ENCODE results near the gene SPR. TPM values are rescaled to one million over a fixed set of nuclear protein-coding genes. Genes with fewer than 3 reads are reported as not detected.

The SPR gene
- total and polyA plus RNA-seq, 2 donors (not counting 1 experiment from before 2014, with no cell fraction given): 9.4 to 23.3 TPM

DNA sequence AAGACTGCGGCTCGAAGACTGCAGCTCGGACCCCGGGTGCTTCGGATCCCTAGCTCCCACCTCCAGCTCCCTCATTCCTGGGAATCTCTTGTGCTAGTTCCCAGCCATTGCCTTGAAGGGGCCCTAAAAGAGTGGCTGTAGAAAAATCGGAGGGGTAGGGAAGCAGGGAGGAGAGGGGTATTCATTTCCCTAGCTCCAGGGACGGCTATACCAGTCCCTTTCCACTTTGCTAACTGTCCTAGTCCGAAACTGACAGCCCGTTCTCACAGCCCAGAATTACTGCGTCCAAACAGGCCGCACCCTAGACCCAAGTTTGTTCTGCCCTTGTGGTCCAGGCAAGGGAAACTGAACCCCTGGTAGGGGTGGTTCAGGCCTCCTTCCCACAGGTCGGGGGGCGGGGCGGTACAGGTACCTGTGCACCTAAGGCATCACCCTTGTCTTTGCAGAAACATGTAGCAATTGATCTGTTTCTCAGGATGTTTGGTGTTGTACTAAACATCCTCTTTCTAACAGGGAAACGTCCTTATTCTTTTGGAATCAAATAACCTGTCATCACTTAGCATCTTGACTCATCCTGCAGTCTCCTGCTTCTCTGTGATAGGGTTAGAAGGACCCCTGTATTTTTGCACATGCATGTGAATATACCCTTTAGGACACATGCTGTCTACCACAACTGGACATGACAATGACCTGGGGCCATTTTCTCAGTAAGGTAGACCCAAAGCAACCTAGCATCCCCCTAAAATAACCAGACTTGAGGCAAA, 34.1 kb downstream of the SPR start:
- TF ChIP-seq, protein P1, sequence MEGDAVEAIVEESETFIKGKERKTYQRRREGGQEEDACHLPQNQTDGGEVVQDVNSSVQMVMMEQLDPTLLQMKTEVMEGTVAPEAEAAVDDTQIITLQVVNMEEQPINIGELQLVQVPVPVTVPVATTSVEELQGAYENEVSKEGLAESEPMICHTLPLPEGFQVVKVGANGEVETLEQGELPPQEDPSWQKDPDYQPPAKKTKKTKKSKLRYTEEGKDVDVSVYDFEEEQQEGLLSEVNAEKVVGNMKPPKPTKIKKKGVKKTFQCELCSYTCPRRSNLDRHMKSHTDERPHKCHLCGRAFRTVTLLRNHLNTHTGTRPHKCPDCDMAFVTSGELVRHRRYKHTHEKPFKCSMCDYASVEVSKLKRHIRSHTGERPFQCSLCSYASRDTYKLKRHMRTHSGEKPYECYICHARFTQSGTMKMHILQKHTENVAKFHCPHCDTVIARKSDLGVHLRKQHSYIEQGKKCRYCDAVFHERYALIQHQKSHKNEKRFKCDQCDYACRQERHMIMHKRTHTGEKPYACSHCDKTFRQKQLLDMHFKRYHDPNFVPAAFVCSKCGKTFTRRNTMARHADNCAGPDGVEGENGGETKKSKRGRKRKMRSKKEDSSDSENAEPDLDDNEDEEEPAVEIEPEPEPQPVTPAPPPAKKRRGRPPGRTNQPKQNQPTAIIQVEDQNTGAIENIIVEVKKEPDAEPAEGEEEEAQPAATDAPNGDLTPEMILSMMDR (conservative IDR thresholded peaks at IDR 0.05 in 1 of 2, IDR thresholded peaks at IDR 0.05 in 1 of 2; ENCODE audit: low read depth in 1 of 2, low read length in 2 of 2): no peak
- no peak for TF ChIP-seq EZH2 (IDR thresholded peaks at IDR 0.05; ENCODE audit: low read length, missing control alignments)
- Histone ChIP-seq H3K4me3 (replicated peaks in 1 of 4; ENCODE audit: control extremely low read depth in 1 of 4, insufficient read depth in 1 of 4, low read depth in 3 of 4, low read length in 4 of 4) (no peak overlapping the region), H3K4me2 (ENCODE audit: extremely low read depth, insufficient read depth, low read length) (no peak overlapping the region), H4K20me1 (ENCODE audit: control insufficient read depth, extremely low read depth, insufficient read depth, low read length) (no peaks in the 10 kb centered on the region), H3K9ac (ENCODE audit: insufficient read depth, low read length) (no peak overlapping the region), H3K27ac (ENCODE audit: insufficient read depth, low read length) (no peak overlapping the region), H3K36me3 (ENCODE audit: control insufficient read depth, insufficient read depth, low read length) (no peaks in the 10 kb centered on the region), H2AFZ (ENCODE audit: low read length) (no peak overlapping the region), H3K9me3 (ENCODE audit: control insufficient read depth, insufficient read depth, low read depth, low read length) (no peaks in the 10 kb centered on the region), H3K79me2 (ENCODE audit: control insufficient read depth, insufficient read depth, low read length) (no peaks in the 10 kb centered on the region), H3K4me1 (ENCODE audit: control insufficient read depth, extremely low read depth, insufficient read depth, low read length) (no peaks in the 10 kb centered on the region), H3K27me3 (ENCODE audit: control insufficient read depth, insufficient read depth, low read length) (peaks cover 90% of the 10 kb centered on the region)
- no peak for DNase-seq (ENCODE audit: low read depth in 2 of 2)

GRCh38 chr2:72921853-72922252, 34.6 kb downstream of the SPR start:
- Histone ChIP-seq H4K20me1 (ENCODE audit: control insufficient read depth, extremely low read depth, insufficient read depth, low read length) (no peaks in the 10 kb centered on the region), H3K4me3 (replicated peaks in 1 of 4; ENCODE audit: control extremely low read depth in 1 of 4, insufficient read depth in 1 of 4, low read depth in 3 of 4, low read length in 4 of 4) (no peak overlapping the region), H2AFZ (ENCODE audit: low read length) (no peak overlapping the region), H3K27me3 (ENCODE audit: control insufficient read depth, insufficient read depth, low read length) (peaks cover 90% of the 10 kb centered on the region), H3K4me2 (ENCODE audit: extremely low read depth, insufficient read depth, low read length) (no peak overlapping the region), H3K27ac (ENCODE audit: insufficient read depth, low read length) (no peak overlapping the region), H3K36me3 (ENCODE audit: control insufficient read depth, insufficient read depth, low read length) (no peaks in the 10 kb centered on the region), H3K4me1 (ENCODE audit: control insufficient read depth, extremely low read depth, insufficient read depth, low read length) (no peaks in the 10 kb centered on the region), H3K79me2 (ENCODE audit: control insufficient read depth, insufficient read depth, low read length) (no peaks in the 10 kb centered on the region), H3K9ac (ENCODE audit: insufficient read depth, low read length) (no peak overlapping the region), H3K9me3 (ENCODE audit: control insufficient read depth, insufficient read depth, low read depth, low read length) (no peaks in the 10 kb centered on the region)
- no peak for DNase-seq (ENCODE audit: low read depth in 2 of 2)
- TF ChIP-seq EZH2 (IDR thresholded peaks at IDR 0.05; ENCODE audit: low read length, missing control alignments): no peak
- TF ChIP-seq, protein P1 (conservative IDR thresholded peaks at IDR 0.05 in 1 of 2, IDR thresholded peaks at IDR 0.05 in 1 of 2; ENCODE audit: low read depth in 1 of 2, low read length in 2 of 2): no peak

GRCh38 chr2:72923833-72924352, 36.7 kb downstream of the SPR start:
- Histone ChIP-seq H3K27ac (ENCODE audit: insufficient read depth, low read length) (no peak overlapping the region), H2AFZ (ENCODE audit: low read length) (no peak overlapping the region), H4K20me1 (ENCODE audit: control insufficient read depth, extremely low read depth, insufficient read depth, low read length) (no peaks in the 10 kb centered on the region), H3K9ac (ENCODE audit: insufficient read depth, low read length) (no peak overlapping the region), H3K4me3 (replicated peaks in 1 of 4; ENCODE audit: control extremely low read depth in 1 of 4, insufficient read depth in 1 of 4, low read depth in 3 of 4, low read length in 4 of 4) (no peak overlapping the region), H3K27me3 (ENCODE audit: control insufficient read depth, insufficient read depth, low read length) (peaks cover 94% of the 10 kb centered on the region), H3K4me2 (ENCODE audit: extremely low read depth, insufficient read depth, low read length) (no peak overlapping the region), H3K36me3 (ENCODE audit: control insufficient read depth, insufficient read depth, low read length) (no peaks in the 10 kb centered on the region), H3K4me1 (ENCODE audit: control insufficient read depth, extremely low read depth, insufficient read depth, low read length) (no peaks in the 10 kb centered on the region), H3K79me2 (ENCODE audit: control insufficient read depth, insufficient read depth, low read length) (no peaks in the 10 kb centered on the region), H3K9me3 (ENCODE audit: control insufficient read depth, insufficient read depth, low read depth, low read length) (no peaks in the 10 kb centered on the region)
- no peak for DNase-seq (ENCODE audit: low read depth in 2 of 2)
- TF ChIP-seq, protein P1 (conservative IDR thresholded peaks at IDR 0.05 in 1 of 2, IDR thresholded peaks at IDR 0.05 in 1 of 2; ENCODE audit: low read depth in 1 of 2, low read length in 2 of 2): no peak
- TF ChIP-seq EZH2 (IDR thresholded peaks at IDR 0.05; ENCODE audit: low read length, missing control alignments): peak; percentile 94

All from fibroblast of lung (primary cell).